Islet precursor cell (in vitro differentiated cells): ENCODE measurements around the gene BATF2.
A peak's percentile ranks its signal among the peaks of the same experiment; 100 is the strongest.

Experiments
- DNase-seq: peaks from one replicate; pipeline ENCODE4 v3.0.0-alpha.2; 2018

The BATF2 gene

DNA sequence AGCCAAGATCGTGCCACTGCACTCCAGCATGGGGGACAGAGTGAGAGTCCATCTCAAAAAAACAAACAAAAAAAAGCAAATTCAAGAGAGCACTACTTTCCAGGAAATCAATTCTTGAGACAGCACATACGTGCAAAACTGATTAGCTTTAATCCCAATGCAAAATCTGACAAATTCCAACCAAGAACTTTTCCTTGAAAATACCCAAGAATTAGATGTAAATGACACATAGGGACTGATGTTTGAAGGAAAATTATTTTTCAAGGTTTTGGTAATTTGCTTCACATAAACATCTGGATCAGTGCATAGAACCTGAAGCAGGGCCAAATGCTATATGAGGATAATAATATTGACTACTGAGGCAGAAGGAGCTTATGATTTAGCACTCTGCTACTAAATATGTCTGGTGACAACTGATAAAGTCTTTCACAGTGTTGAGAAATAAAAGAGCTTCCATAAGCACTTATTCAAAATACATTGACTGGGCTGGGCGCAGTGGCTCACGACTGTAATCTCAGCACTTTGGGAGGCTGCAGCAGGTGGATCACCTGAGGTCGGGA lies 33.6 kb downstream of the BATF2 start:
- no peak for DNase-seq

GRCh38 chr11:64960719-64961118 lies 36.1 kb downstream of the BATF2 start:
- DNase-seq, result no peak

DNA sequence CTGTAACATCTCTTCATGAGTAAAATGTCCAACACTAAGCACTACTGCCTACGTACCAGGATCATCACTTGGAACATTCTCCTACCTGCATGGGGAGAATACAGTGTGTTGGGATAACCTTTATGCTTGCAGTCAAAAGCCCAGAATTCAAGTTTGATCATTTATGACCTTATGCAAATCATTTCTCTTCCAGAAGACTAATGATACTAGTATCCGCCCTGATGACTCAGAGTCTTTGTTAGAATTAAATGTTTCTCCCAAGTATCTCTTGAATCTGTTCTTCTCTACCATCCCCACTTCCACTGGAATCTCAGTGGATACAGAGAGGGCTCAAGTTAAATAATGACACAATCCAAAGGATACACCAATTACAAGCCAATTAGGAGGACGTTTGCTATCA lies 37.3 kb downstream of the BATF2 start:
- no peak for DNase-seq

- DNase-seq, result no peak
These were observed 42.6 kb downstream of the BATF2 start for GRCh38 chr11:64954201-64954600.

GRCh38 chr11:64951529-64951928 lies 45.2 kb downstream of the BATF2 start:
- DNase-seq, result no peak

GRCh38 chr11:64947208-64947814 lies 49.5 kb downstream of the BATF2 start:
- peak; percentile 60 for DNase-seq
